ENCODE results near the gene CEP192. TPM values are rescaled to one million over a fixed set of nuclear protein-coding genes. Genes with fewer than 3 reads are reported as not detected.

CEP192 gene
- total RNA-seq, 1 donor from 2014 or later = 14.4 TPM

DNA sequence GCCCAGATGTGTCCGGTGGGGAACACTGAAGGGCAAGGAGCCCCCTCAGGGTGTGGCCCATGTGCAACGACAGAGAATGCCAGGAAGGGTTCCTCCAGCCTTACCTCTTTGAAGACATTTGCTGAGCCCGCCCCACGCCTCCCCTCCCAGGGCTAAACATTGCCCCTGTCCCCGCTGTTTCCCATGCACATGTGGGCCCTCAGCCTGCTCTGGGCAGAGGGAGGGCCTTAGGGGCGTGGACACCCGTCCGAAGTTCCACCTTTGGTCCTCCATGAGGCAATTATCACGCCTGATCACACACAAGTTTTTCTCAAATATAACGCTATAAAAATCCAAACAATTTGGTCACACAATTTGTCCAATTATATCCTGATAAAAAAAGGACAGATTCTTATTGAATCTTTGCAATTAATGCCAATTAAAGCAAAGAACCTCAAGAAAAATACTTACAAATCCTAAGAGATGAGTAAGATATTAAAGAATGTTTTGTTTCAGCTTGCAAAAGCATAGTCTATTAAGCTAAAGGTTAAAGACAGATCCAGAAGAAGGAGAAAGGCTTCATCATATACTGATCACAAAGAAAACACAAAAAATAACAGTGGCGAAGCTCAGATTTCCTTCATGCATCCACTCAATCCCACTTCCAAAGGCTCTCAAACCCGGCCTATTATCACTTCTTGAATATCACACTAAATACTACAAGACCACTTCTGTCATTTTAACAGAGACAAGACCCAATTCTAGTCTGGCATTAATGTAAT lies 172.2 kb downstream of the CEP192 start:
- H3K27me3 ChIP-seq (ENCODE audit: control insufficient read depth, insufficient read depth, low read length) = no peaks in the 10 kb centered on the region
- no peak for DNase-seq (ENCODE audit: low read depth)
- H3K4me3 ChIP-seq (ENCODE audit: low read depth, low read length) = no peak overlapping the region
- H3K36me3 ChIP-seq (ENCODE audit: control insufficient read depth, insufficient read depth, low read length) = no peaks in the 10 kb centered on the region
- no peak for TF ChIP-seq CTCF (IDR thresholded peaks at IDR 0.05; ENCODE audit: insufficient read depth, low read length, poor library complexity, severe bottlenecking)

DNA sequence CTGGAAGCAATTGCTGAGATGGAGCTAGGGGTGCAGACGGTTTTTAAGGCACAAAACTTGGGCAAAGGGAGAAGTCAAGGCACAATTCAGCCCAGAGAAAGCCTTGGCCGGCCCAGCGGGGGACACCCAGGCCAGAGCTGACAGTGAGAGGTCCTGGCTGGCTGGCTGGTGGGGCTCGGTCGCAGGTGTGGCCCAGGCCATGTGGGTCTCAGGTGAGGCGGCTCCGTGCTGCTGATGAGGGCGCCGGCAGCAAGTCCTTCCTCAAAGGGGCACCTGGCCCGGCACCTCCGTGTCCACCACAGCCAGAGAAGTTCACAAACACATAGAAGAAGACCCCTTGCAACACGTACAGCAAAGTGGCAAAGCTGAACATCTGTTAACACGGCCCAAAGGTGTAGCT lies 173.2 kb downstream of the CEP192 start:
- no peak for DNase-seq (ENCODE audit: low read depth)
- H3K36me3 ChIP-seq (ENCODE audit: control insufficient read depth, insufficient read depth, low read length) = no peaks in the 10 kb centered on the region
- no peaks in the 10 kb centered on the region for H3K27me3 ChIP-seq (ENCODE audit: control insufficient read depth, insufficient read depth, low read length)
- no peak for TF ChIP-seq CTCF (IDR thresholded peaks at IDR 0.05; ENCODE audit: insufficient read depth, low read length, poor library complexity, severe bottlenecking)
- no peak overlapping the region for H3K4me3 ChIP-seq (ENCODE audit: low read depth, low read length)

- no peaks in the 10 kb centered on the region for H3K27me3 ChIP-seq (ENCODE audit: control insufficient read depth, insufficient read depth, low read length)
- DNase-seq (ENCODE audit: low read depth) = no peak
- TF ChIP-seq CTCF (IDR thresholded peaks at IDR 0.05; ENCODE audit: insufficient read depth, low read length, poor library complexity, severe bottlenecking) = no peak
- H3K36me3 ChIP-seq (ENCODE audit: control insufficient read depth, insufficient read depth, low read length) = no peaks in the 10 kb centered on the region
- no peak overlapping the region for H3K4me3 ChIP-seq (ENCODE audit: low read depth, low read length)
Measured at GRCh38 chr18:13165636-13166423, 174.7 kb downstream of the CEP192 start.

- no peak for DNase-seq (ENCODE audit: low read depth)
- no peak for TF ChIP-seq CTCF (IDR thresholded peaks at IDR 0.05; ENCODE audit: insufficient read depth, low read length, poor library complexity, severe bottlenecking)
- H3K27me3 ChIP-seq (ENCODE audit: control insufficient read depth, insufficient read depth, low read length) = no peaks in the 10 kb centered on the region
- no peaks in the 10 kb centered on the region for H3K36me3 ChIP-seq (ENCODE audit: control insufficient read depth, insufficient read depth, low read length)
- H3K4me3 ChIP-seq (ENCODE audit: low read depth, low read length) = no peak overlapping the region
Measured at GRCh38 chr18:13173578-13174145, 182.5 kb downstream of the CEP192 start.

Other genes starting within 250 kb of the CEP192 start
- 28.2 and 38.5 TPM in 2 replicates for gene PTPN2, start 107.1 kb upstream of the CEP192 start, total RNA-seq
- 34.3 and 39.4 TPM in 2 replicates for gene SEH1L, start 43.4 kb upstream of the CEP192 start, total RNA-seq
- gene LDLRAD4, start 227.4 kb downstream of the CEP192 start, total RNA-seq = 5.8 and 10.1 TPM in 2 replicates